Daoy (cell line): Measurements from ENCODE around the gene FER. TPM values are rescaled to one million over a fixed set of nuclear protein-coding genes. Genes with fewer than 3 reads are reported as not detected.
"Not testable (repeated sequence)": the region's sequence is repeated elsewhere in the genome, so short reads cannot be mapped to it uniquely, and the experiment has no call there.

Source experiments
- DNase-seq: peaks from one replicate; pipeline ENCODE4 v3.0.0-alpha.2; 2015; ENCODE audit warnings: low read depth
- total RNA-seq: library from RNA; depleted of rRNA; stranded (reverse); fragments of >200 nt; shearing (Covaris generic); gene quantifications from 2 replicates; pipeline ENCODE4 v1.2.3, GENCODE V29; 2014

The FER gene
- total RNA-seq, 1 experiment from 2014 or later, result 21.0 TPM

DNA sequence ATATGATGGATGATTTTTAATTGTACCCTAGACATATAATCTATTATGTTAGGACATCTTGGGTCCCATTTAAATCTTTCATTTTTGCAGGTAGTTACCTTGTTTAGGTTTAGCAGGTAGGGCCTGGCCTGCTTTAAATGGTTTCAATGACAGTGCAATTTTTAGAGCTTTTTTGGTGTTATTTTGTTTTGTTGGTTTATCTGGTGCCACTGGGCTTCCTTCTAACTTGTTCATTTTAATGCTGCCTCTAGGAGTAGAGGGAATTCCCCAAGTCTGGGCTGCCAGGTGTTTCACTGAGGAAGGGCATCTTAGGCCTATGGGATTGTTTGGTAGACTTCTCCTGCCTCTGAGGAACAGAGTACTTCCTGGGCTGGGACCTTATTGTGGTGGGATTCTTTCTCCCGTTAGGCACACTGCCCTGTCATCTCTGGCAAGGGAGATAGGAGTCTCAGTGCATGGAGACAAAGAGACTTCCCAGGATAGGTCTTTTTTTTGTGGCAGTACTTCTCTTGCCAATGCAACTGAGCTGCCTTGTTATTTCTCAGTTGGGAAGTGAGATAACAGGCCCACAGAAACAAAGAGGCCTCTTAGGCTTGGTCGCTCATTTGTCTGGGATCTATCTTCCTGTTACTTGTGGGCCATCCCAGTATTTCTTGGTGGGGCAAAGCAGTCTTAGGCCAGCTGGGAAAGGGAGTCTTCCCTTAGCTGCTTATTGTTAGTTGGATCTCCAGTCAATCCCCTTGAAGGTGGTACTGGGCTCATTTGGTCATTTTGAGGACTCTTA is 282.9 kb downstream of the FER start:
- DNase-seq, result no peak

- no peak for DNase-seq
These were observed 286.6 kb downstream of the FER start for GRCh38 chr5:109034306-109034705.

DNA sequence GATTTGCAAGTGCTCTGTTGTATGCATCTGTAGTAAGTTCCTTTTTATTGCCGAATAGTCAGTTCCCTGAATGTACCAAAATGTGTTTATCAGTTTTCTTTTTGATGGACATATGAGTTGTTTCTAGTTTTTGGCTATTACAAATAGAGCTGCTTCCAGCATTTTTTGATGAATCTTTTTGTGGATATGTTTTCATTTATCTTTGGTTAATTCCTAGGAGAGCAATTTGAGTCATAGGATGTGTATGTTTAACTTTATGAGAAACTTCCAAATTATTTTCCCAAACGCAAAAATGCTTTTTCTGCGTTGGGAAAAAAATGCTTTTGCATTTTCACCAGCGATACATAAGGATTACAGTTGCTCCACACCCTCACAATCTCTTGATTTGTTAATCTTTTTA is 287.7 kb downstream of the FER start:
- no peak for DNase-seq

GRCh38 chr5:109038209-109038840 is 290.6 kb downstream of the FER start:
- DNase-seq, result no peak

DNA sequence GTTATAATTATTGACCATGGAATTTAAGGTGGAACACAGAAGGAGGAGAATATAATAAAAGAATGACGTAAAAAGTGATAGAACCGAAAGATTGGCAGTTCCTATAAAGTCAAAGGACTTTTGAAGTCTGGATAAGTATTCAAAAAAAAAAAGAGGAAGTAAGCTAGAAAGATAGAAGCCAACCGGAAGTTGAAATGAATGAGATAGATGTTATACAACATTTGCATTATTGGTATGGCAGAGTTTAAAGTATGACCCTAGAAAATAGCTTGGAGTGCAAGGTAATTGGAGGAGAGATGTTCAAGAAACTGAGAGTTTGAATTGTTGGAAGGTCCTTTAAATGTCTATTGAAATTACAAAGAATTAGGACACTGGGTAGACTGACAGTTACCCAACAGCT is 293.6 kb downstream of the FER start:
- no peak for DNase-seq

- no peak for DNase-seq
These were observed 298.0 kb downstream of the FER start for GRCh38 chr5:109045710-109046109.

DNA sequence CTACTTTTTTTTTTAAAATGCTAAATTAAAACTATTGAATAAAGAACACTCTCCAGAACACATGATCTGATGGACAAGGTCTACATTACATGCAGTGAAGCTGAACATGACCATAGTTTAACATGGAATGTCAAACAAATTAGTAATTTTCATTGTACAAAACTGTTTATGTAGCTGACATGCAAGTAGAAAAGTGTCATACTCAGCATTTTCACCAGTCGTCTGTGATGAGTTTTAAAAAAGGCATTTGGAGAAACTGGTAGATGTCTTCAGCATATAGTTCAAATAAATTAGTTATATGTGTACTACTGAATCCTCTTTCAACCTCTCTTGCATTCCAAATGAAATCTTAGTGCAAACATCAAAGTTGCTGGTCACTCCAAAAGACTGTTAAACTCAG is 301.9 kb downstream of the FER start:
- DNase-seq, result no peak

GRCh38 chr5:109050321-109050720 is 302.6 kb downstream of the FER start:
- not testable (repeated sequence) for DNase-seq

GRCh38 chr5:109052216-109052615 is 304.5 kb downstream of the FER start:
- not testable (repeated sequence) for DNase-seq

DNA sequence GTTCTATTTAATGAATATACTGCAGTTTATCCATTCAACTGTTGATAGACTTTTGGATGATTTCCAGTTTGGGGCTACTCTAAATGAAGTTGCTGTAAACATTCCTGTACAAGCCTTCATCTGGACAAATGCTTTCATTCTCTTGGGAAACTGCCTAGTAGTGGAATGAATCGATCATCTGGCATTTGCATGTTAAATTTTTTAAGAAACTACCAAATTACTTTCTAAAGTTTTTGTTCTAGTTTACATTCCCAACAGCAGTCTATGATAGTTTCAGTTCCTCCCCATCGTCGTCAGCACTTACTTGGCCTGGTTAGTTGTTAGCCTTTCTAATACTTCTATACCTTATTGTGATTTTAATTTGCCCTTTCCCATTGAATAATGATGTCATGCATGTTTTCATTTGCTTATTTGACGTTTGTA is 306.3 kb downstream of the FER start:
- DNase-seq, result no peak

DNA sequence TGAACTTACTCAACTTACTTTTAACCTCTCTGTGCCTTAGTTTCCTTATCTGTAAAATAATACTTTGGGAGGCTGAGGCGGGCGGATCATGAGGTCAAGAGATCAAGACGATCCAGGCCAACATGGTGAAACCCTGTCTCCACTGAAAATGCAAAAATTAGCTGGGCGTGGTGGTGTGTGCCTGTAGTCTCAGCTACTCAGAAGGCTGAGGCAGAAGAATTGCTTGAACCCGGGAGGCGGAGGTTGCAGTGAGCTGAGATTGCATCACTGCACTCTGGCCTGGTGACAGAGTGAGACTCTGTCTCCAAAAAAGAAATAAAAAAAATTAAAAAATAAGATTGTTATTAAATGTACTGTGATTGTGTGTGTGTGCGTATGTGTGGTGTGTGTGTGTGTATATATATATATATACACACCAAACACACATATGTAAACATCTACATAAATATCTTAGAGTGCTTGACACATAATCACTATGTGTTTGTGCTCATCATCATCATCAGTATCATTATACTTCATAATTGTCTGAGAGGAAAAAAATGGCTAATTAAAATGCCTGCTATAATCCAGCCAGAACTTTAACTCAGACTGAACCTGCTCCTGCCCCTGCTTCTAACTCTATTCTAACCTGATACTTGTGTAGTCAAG is 312.8 kb downstream of the FER start:
- DNase-seq, result no peak

GRCh38 chr5:109062664-109063063 is 315.0 kb downstream of the FER start:
- no peak for DNase-seq

DNA sequence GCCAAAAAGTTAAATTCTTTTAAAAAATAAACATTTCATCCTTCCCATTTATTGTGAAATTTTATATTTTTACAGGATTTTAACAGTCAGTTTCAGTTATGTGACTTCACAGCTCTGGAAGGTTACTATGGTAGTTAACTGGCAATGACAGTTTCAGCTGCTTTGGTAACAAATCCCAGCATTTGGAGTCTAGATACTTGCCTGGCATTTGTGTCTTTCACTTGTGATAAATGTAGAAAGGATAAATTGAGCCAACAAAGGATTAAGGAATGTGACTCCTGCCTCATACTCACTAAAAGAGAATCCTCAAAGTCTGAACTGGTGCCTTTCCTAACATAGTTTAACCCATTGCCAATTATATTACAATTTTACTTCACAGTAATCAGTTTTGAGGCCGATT is 315.5 kb downstream of the FER start:
- DNase-seq, result no peak

DNA sequence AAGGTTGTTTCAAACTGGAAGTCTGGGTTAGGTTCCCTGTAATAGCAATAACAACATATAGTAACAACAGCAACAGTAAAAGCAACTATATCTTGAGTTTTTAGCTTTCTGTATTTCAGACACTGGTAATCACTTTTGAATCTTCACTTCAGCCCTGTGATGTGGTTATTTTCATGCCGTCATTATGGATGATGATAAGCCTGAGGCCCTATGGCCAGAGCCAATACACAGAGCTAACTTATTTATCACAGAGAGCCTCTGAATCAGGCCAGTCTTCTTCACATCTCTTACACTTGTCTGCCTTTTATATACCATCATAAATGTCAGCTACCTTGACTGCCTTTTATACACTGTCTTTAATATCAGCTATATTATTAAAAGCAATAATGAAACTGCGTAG is 329.0 kb downstream of the FER start:
- no peak for DNase-seq

GRCh38 chr5:109078448-109078847 is 330.8 kb downstream of the FER start:
- DNase-seq, result no peak

GRCh38 chr5:109080481-109080880 is 332.8 kb downstream of the FER start:
- DNase-seq, result no peak

DNA sequence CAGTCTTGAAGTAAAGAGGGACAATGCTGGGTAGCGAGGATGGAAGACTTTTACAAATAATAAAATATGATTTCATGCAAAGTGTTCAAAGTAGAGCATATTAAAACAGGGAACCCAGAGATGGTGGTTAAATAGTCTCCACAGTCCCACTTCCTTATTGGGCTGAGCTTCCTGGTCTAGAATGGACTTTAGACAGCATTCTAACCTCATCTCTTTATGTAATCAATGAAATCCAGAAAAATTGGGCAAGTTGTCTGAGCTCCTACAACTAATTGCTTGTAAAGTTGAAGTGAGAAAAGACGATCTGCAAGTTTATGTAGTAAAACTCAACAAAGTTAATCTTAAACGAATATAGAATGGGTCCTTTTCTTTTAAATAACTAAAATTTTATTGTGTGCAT is 333.2 kb downstream of the FER start:
- DNase-seq, result no peak

- DNase-seq, result no peak
These were observed 336.2 kb downstream of the FER start for GRCh38 chr5:109083937-109084336.

GRCh38 chr5:109089191-109089590 is 341.5 kb downstream of the FER start:
- no peak for DNase-seq

DNA sequence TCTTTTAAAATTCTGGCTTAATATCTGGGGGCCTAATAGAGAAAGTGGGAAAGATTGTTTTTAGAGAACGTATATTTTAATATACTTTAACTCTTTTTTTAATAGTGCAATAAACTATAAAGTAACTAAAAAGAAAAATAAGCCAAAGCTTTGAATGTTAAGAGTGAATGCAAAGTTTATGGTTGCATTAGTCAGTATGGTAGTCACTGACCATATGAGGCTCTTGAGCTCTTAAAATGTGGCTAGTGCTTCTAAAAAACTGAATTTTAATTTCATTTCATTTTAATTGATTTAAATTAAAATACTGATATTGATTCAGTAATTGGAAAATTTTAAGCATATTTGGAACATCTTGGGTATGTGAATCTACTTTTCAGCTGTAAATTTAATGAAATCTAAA is 351.4 kb downstream of the FER start:
- DNase-seq, result no peak

GRCh38 chr5:109100971-109101370 is 353.3 kb downstream of the FER start:
- no peak for DNase-seq

- DNase-seq, result no peak
These were observed 354.5 kb downstream of the FER start for GRCh38 chr5:109102096-109102690.
